GM12878 (cell line): ENCODE measurements around the gene HDGF. TPM values are rescaled to one million over a fixed set of nuclear protein-coding genes. Genes with fewer than 3 reads are reported as not detected.

Experiments
- ATAC-seq: fragments of 200-7000 bp; cut with Tn5 transposase; 3 replicates; pipeline ENCODE4 v1.9.1; 2020; ENCODE audit warnings: mild to moderate bottlenecking, moderate library complexity
- BruUV-seq: library from RNA; stranded (reverse); fragments of 400-500 nt; replicated peaks from 2 replicates; lab custom pipeline; 2021; lab: Mats Ljungman, UMichigan
- CTCF ChIA-PET: fragments of 300-600 bp; sonication (Branson Sonifier 250); formaldehyde crosslinking; extraction: SDS; loops from one replicate; lab custom pipeline; 2021; ENCODE audit warnings: inconsistent platforms; lab: Yijun Ruan, JAX
- POLR2A ChIA-PET: fragments of 350-600 bp; formaldehyde crosslinking; extraction: SDS; loops from one replicate; lab custom pipeline; 2021; ENCODE audit warnings: inconsistent platforms; lab: Charles Lee
- RAD21 ChIA-PET: fragments of 300-600 bp; sonication (Branson Sonifier 250); formaldehyde crosslinking; loops from one replicate; lab custom pipeline; 2023; ENCODE audit warnings: antibody characterized with exemption; ENCODE audit not compliant: unreplicated experiment; lab: Charles Lee
- SMC1A ChIA-PET: fragments of 300-600 bp; sonication (Branson Sonifier 250); formaldehyde crosslinking; loops from one replicate; lab custom pipeline; 2023; ENCODE audit not compliant: unreplicated experiment, uncharacterized antibody; lab: Charles Lee
- DNase-seq: peaks from one replicate; pipeline ENCODE4 v3.0.0-alpha.2; 2011; ENCODE audit warnings: low read depth, low spot score
- FAIRE-seq: peaks from 3 replicates; lab custom pipeline; 2011; peaks lifted over from hg19 to GRCh38; lab: Jason Lieb, UNC
- H2AFZ ChIP-seq: 2 replicates; pipeline ENCODE4 v1.6.0; 2011; ENCODE audit warnings: low read depth, low read length, control low read depth; ENCODE audit not compliant: control insufficient read depth
- H3K27ac ChIP-seq: 2 replicates; pipeline ENCODE4 v1.5.1; 2011; ENCODE audit warnings: control low read depth; ENCODE audit not compliant: control insufficient read depth, insufficient read depth
- H3K27me3 ChIP-seq, 2 experiments: replicated peaks in 1 of 2; 2 replicates each; pipeline versions ENCODE4 v1.6.0 to v1.6.1; 2011; ENCODE audit warnings: low read length in 1 of 2; ENCODE audit not compliant: control insufficient read depth in 2 of 2, insufficient read depth in 2 of 2
- H3K36me3 ChIP-seq, 2 experiments: 2 replicates each; pipeline ENCODE4 v1.5.1; 2011; ENCODE audit warnings: low read length in 1 of 2; ENCODE audit not compliant: control insufficient read depth in 2 of 2, insufficient read depth in 2 of 2
- H3K4me1 ChIP-seq: 2 replicates; pipeline ENCODE4 v1.6.1; 2011; ENCODE audit warnings: mild to moderate bottlenecking, low read length, moderate library complexity, mixed read lengths; ENCODE audit not compliant: control insufficient read depth, insufficient read depth
- H3K4me2 ChIP-seq: 2 replicates; pipeline ENCODE4 v1.6.0; 2011; ENCODE audit warnings: control low read depth; ENCODE audit not compliant: control insufficient read depth, insufficient read depth
- H3K4me3 ChIP-seq: fragments of 200-600 bp; sonication (generic); 2 replicates; pipeline ENCODE4 v1.5.1; 2016
- H3K79me2 ChIP-seq: 2 replicates; pipeline ENCODE4 v1.6.0; 2011; ENCODE audit warnings: low read length; ENCODE audit not compliant: control insufficient read depth, insufficient read depth
- H3K9ac ChIP-seq: 2 replicates; pipeline ENCODE4 v1.8.0; 2011; ENCODE audit warnings: low read length, control low read depth, mixed read lengths; ENCODE audit not compliant: control insufficient read depth, insufficient read depth
- H3K9me3 ChIP-seq: replicated peaks from 3 replicates; pipeline ENCODE4 v1.5.1; 2011; ENCODE audit warnings: mild to moderate bottlenecking, low read length; ENCODE audit not compliant: control insufficient read depth, insufficient read depth
- H4K20me1 ChIP-seq: 2 replicates; pipeline ENCODE4 v1.6.0; 2011; ENCODE audit not compliant: control insufficient read depth, insufficient read depth
- BCL11A ChIP-seq: IDR thresholded peaks from 2 replicates; pipeline ENCODE4 v1.6.1; 2011; ENCODE audit warnings: low read depth, low read length
- CBX3 ChIP-seq: fragments of 200-600 bp; sonication (generic); IDR thresholded peaks from 2 replicates; pipeline ENCODE4 v1.6.1; 2016; ENCODE audit warnings: low read depth, borderline replicate concordance
- GABPA ChIP-seq: IDR thresholded peaks from 2 replicates; pipeline ENCODE4 v1.6.1; 2014; ENCODE audit warnings: antibody characterized with exemption, low read depth, mild to moderate bottlenecking, inconsistent platforms
- HCFC1 ChIP-seq: fragments of 150-350 bp; IDR thresholded peaks from 2 replicates; pipeline ENCODE4 v1.6.1; 2014; ENCODE audit warnings: low read length
- MXI1 ChIP-seq: fragments of 150-350 bp; IDR thresholded peaks from 2 replicates; pipeline ENCODE4 v1.6.1; 2011; ENCODE audit warnings: low read depth, mild to moderate bottlenecking, inconsistent platforms, low read length, improper control_type of control experiment
- NR2C2 ChIP-seq: IDR thresholded peaks from 2 replicates; pipeline ENCODE4 v1.6.1; 2011; ENCODE audit warnings: borderline replicate concordance, low read depth; ENCODE audit not compliant: control insufficient read depth, insufficient read length
- RBBP5 ChIP-seq: fragments of 200-600 bp; sonication (generic); conservative IDR thresholded peaks from 2 replicates; pipeline ENCODE4 v1.6.1; 2016
- SIX5 ChIP-seq: IDR thresholded peaks from 2 replicates; pipeline ENCODE4 v1.6.1; 2011; ENCODE audit warnings: mild to moderate bottlenecking, low read depth, low read length, moderate library complexity; ENCODE audit not compliant: severe bottlenecking
- SREBF1 ChIP-seq: IDR thresholded peaks from 2 replicates; pipeline ENCODE4 v1.6.1; 2012; ENCODE audit warnings: mild to moderate bottlenecking, low read length
- STAT1 ChIP-seq: fragments of 450-650 bp; conservative IDR thresholded peaks from 2 replicates; pipeline ENCODE4 v1.6.1; 2014; ENCODE audit warnings: antibody characterized with exemption, mild to moderate bottlenecking
- YBX1 ChIP-seq: fragments of 450-650 bp; IDR thresholded peaks from 2 replicates; pipeline ENCODE4 v1.6.1; 2016; ENCODE audit warnings: antibody characterized with exemption
- ZNF217 ChIP-seq: fragments of 450-650 bp; IDR thresholded peaks from 2 replicates; pipeline ENCODE4 v1.6.1; 2017; ENCODE audit warnings: antibody characterized with exemption, mild to moderate bottlenecking
- ZNF384 ChIP-seq: IDR thresholded peaks from 2 replicates; pipeline ENCODE4 v1.6.1; 2012; ENCODE audit warnings: low read depth, mild to moderate bottlenecking, low read length, improper control_type of control experiment, borderline replicate concordance
- WGBS: methylation state at CpG from one replicate; pipeline ENCODE4 v1.1.6; 2016; ENCODE audit warnings: low lambda C conversion rate; ENCODE audit not compliant: insufficient replicate concordance, insufficient coverage; ENCODE audit errors: missing lambda C conversion rate; 5-methylcytosine and 5-hydroxymethylcytosine counted together
- in situ Hi-C: fragments of 300-500 bp; cut with MboI; formaldehyde crosslinking; loops from 9 replicates; pipeline ENCODE4 v1.14.3; 2018; ENCODE audit warnings: mixed read lengths
- intact Hi-C: fragments of 100-400 bp; cut with micrococcal nuclease; formaldehyde crosslinking; loops from one replicate; pipeline ENCODE4 v1.14.2; 2022; ENCODE audit not compliant: unreplicated experiment
- polyA plus RNA-seq, 11 experiments: library from polyadenylated mRNA; depleted of rRNA in 4 of 11; unstranded in 6 of 11; stranded (reverse) in 5 of 11; fragments of >200 nt; fragmentation: Nextera tagmentation in 4 of 11; fragmentation: Illumina TruSeq in 1 of 11; extraction: Ambion mirVana in 4 of 11; extraction: Trizol in 1 of 11; gene quantifications; 1 replicate in 1 of 11; 2 replicates in 10 of 11; pipeline versions ENCODE4 v1.2.1 to v1.2.3, GENCODE V29; 2011 to 2016; ENCODE audit warnings: inconsistent platforms in 2 of 11, missing spikeins in 2 of 11, low read depth in 1 of 11
- total RNA-seq, 4 experiments: library from RNA; depleted of rRNA in 3 of 4; stranded (reverse); fragments of >200 nt in 3 of 4; fragmentation: Illumina TruSeq in 1 of 4; extraction: Trizol in 1 of 4; gene quantifications; 2 replicates each; pipeline versions ENCODE4 v1.2.1 to v1.2.3, GENCODE V29; 2013 to 2021
- TF ChIP-seq, protein P1 (sequence below): fragments of 450-650 bp; IDR thresholded peaks from 2 replicates; pipeline ENCODE4 v1.6.1; 2017; ENCODE audit warnings: antibody characterized with exemption, mild to moderate bottlenecking, moderate library complexity

Gene HDGF
- total and polyA plus RNA-seq, 10 of the 15 experiments (the other 5 are each of a cell fraction or from before 2014, with no cell fraction given), result 28.3 to 372 (median 209) TPM

- TSS peak; percentile 38 for BruUV-seq
- TF ChIP-seq CBX3 (no peak), ZNF384 (no peak), HCFC1 (no peak), ZNF217 (no peak), BCL11A (no peak), RBBP5 (no peak), NR2C2 (no peak), SIX5 (no peak), GABPA (no peak), SREBF1 (no peak), YBX1 (no peak), STAT1 (no peak), MXI1 (no peak)
- TF ChIP-seq, protein P1, sequence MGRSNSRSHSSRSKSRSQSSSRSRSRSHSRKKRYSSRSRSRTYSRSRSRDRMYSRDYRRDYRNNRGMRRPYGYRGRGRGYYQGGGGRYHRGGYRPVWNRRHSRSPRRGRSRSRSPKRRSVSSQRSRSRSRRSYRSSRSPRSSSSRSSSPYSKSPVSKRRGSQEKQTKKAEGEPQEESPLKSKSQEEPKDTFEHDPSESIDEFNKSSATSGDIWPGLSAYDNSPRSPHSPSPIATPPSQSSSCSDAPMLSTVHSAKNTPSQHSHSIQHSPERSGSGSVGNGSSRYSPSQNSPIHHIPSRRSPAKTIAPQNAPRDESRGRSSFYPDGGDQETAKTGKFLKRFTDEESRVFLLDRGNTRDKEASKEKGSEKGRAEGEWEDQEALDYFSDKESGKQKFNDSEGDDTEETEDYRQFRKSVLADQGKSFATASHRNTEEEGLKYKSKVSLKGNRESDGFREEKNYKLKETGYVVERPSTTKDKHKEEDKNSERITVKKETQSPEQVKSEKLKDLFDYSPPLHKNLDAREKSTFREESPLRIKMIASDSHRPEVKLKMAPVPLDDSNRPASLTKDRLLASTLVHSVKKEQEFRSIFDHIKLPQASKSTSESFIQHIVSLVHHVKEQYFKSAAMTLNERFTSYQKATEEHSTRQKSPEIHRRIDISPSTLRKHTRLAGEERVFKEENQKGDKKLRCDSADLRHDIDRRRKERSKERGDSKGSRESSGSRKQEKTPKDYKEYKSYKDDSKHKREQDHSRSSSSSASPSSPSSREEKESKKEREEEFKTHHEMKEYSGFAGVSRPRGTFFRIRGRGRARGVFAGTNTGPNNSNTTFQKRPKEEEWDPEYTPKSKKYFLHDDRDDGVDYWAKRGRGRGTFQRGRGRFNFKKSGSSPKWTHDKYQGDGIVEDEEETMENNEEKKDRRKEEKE, result no peak
- 100% methylated on average over 4 of the region's 4 CpGs for WGBS
- intact Hi-C loops (no loop called here), in situ Hi-C loops (no loop called here)
- POLR2A ChIA-PET, result no interaction called here
- no peak overlapping the region for H3K27ac ChIP-seq
- no peak overlapping the region for H3K9ac ChIP-seq
- H3K27me3 ChIP-seq, result no peaks in the 10 kb centered on the region
- CTCF ChIA-PET, result interaction anchor here (1.2 to 13.1 kb wide), 2 partner anchors 8 to 62 kb away, joined by 3 to 162 read pairs; partner anchors contain the start of genes ISG20L2 and METTL25B
- RAD21 ChIA-PET, result interaction anchor here (0.8 to 1.0 kb wide), 2 partner anchors 63 to 70 kb away, joined by 4 read pairs; no protein-coding TSS in a partner anchor
- no peaks in the 10 kb centered on the region for H3K4me1 ChIP-seq
- ATAC-seq, result no peak
- no peak for DNase-seq
- H3K4me2 ChIP-seq, result no peak overlapping the region
- no peaks in the 10 kb centered on the region for H4K20me1 ChIP-seq
- H2AFZ ChIP-seq, result no peak overlapping the region
- no peaks in the 10 kb centered on the region; the same call in 1 of the 2 replicates for H3K79me2 ChIP-seq
- no peak overlapping the region for H3K4me3 ChIP-seq
- H3K36me3 ChIP-seq, result peaks cover 30 to 42% of the 10 kb centered on the region in 2 experiments
- H3K9me3 ChIP-seq, result no peaks in the 10 kb centered on the region
- FAIRE-seq, result no peak
- SMC1A ChIA-PET, result interaction anchor here (1.2 to 2.5 kb wide), 3 partner anchors 10 to 63 kb away, joined by 3 to 8 read pairs (median 4); no protein-coding TSS in a partner anchor
Measured at GRCh38 chr1:156789621-156790318, 38.3 kb upstream of the HDGF start.
